ENCODE measurements around the gene OR5I1. TPM values are rescaled to one million over a fixed set of nuclear protein-coding genes. Genes with fewer than 3 reads are reported as not detected.

OR5I1 gene
- total and polyA plus RNA-seq, 2 donors (not counting 1 experiment from before 2014, with no cell fraction given), result not detected

DNA sequence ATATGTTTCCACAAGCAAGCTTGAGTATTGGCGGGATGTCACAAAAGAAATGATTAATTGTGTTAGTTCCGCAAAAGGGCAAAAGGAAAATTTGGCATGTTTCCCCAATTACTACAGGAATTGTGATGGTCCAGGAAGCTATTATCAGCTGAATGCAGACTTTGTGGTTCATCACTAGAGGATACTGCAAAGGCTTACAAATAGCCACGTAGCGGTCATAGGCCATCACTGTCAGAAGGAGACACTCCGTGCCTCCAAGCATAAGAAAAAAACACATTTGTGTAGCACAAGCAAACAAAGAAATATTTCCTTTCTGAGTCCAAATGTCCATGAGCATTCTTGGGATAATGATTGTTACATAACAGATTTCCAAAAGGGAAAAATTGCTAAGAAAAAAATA lies 31.7 kb upstream of the OR5I1 start:
- no peak overlapping the region for H3K4me2 ChIP-seq (ENCODE audit: extremely low read depth, insufficient read depth, low read length)
- no peak for DNase-seq (ENCODE audit: low read depth in 2 of 2)
- no peaks in the 10 kb centered on the region for H3K79me2 ChIP-seq (ENCODE audit: control insufficient read depth, insufficient read depth, low read length)
- H3K27me3 ChIP-seq (ENCODE audit: control insufficient read depth, insufficient read depth, low read length), result no peaks in the 10 kb centered on the region
- TF ChIP-seq, protein P1, sequence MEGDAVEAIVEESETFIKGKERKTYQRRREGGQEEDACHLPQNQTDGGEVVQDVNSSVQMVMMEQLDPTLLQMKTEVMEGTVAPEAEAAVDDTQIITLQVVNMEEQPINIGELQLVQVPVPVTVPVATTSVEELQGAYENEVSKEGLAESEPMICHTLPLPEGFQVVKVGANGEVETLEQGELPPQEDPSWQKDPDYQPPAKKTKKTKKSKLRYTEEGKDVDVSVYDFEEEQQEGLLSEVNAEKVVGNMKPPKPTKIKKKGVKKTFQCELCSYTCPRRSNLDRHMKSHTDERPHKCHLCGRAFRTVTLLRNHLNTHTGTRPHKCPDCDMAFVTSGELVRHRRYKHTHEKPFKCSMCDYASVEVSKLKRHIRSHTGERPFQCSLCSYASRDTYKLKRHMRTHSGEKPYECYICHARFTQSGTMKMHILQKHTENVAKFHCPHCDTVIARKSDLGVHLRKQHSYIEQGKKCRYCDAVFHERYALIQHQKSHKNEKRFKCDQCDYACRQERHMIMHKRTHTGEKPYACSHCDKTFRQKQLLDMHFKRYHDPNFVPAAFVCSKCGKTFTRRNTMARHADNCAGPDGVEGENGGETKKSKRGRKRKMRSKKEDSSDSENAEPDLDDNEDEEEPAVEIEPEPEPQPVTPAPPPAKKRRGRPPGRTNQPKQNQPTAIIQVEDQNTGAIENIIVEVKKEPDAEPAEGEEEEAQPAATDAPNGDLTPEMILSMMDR (conservative IDR thresholded peaks at IDR 0.05 in 1 of 2, IDR thresholded peaks at IDR 0.05 in 1 of 2; ENCODE audit: low read depth in 1 of 2, low read length in 2 of 2), result no peak
- TF ChIP-seq EZH2 (IDR thresholded peaks at IDR 0.05; ENCODE audit: low read length, missing control alignments), result no peak
- no peak overlapping the region for H3K9ac ChIP-seq (ENCODE audit: insufficient read depth, low read length)
- no peaks in the 10 kb centered on the region for H3K9me3 ChIP-seq (ENCODE audit: control insufficient read depth, insufficient read depth, low read depth, low read length)
- no peak overlapping the region for H3K27ac ChIP-seq (ENCODE audit: insufficient read depth, low read length)
- H4K20me1 ChIP-seq (ENCODE audit: control insufficient read depth, extremely low read depth, insufficient read depth, low read length), result no peaks in the 10 kb centered on the region
- no peaks in the 10 kb centered on the region for H3K36me3 ChIP-seq (ENCODE audit: control insufficient read depth, insufficient read depth, low read length)
- no peaks in the 10 kb centered on the region for H3K4me1 ChIP-seq (ENCODE audit: control insufficient read depth, extremely low read depth, insufficient read depth, low read length)
- no peak overlapping the region for H3K4me3 ChIP-seq (replicated peaks in 1 of 4; ENCODE audit: control extremely low read depth in 1 of 4, insufficient read depth in 1 of 4, low read depth in 3 of 4, low read length in 4 of 4)
- no peak overlapping the region for H2AFZ ChIP-seq (ENCODE audit: low read length)

DNA sequence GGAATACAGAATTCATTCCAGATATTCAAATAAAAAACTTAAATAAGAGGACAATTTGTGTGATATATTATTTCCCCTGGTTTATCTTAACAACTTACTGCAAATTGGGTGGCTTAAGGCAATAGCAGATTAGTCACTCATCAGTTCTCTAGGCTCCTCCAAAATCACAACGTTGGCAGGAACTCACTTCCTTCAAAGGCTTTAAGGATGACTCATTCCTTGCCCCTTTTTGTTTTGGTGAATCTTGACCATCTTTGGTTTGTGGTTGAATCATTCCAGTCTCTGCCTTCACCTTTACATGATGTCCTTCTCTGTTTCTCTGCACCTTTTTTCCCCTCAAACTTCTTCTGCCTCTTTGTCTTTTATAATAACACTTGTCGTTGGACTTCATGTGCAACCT lies 30.2 kb upstream of the OR5I1 start:
- Histone ChIP-seq H4K20me1 (ENCODE audit: control insufficient read depth, extremely low read depth, insufficient read depth, low read length) (no peaks in the 10 kb centered on the region), H3K9me3 (ENCODE audit: control insufficient read depth, insufficient read depth, low read depth, low read length) (no peaks in the 10 kb centered on the region), H3K4me2 (ENCODE audit: extremely low read depth, insufficient read depth, low read length) (no peak overlapping the region), H3K4me1 (ENCODE audit: control insufficient read depth, extremely low read depth, insufficient read depth, low read length) (no peaks in the 10 kb centered on the region), H3K27ac (ENCODE audit: insufficient read depth, low read length) (no peak overlapping the region), H3K27me3 (ENCODE audit: control insufficient read depth, insufficient read depth, low read length) (no peaks in the 10 kb centered on the region), H2AFZ (ENCODE audit: low read length) (no peak overlapping the region), H3K36me3 (ENCODE audit: control insufficient read depth, insufficient read depth, low read length) (no peaks in the 10 kb centered on the region), H3K4me3 (replicated peaks in 1 of 4; ENCODE audit: control extremely low read depth in 1 of 4, insufficient read depth in 1 of 4, low read depth in 3 of 4, low read length in 4 of 4) (no peak overlapping the region), H3K79me2 (ENCODE audit: control insufficient read depth, insufficient read depth, low read length) (no peaks in the 10 kb centered on the region), H3K9ac (ENCODE audit: insufficient read depth, low read length) (no peak overlapping the region)
- no peak for TF ChIP-seq EZH2 (IDR thresholded peaks at IDR 0.05; ENCODE audit: low read length, missing control alignments)
- TF ChIP-seq, protein P1 (conservative IDR thresholded peaks at IDR 0.05 in 1 of 2, IDR thresholded peaks at IDR 0.05 in 1 of 2; ENCODE audit: low read depth in 1 of 2, low read length in 2 of 2), result no peak
- no peak for DNase-seq (ENCODE audit: low read depth in 2 of 2)

GRCh38 chr11:55956521-55956920 lies 20.3 kb upstream of the OR5I1 start:
- Histone ChIP-seq H3K4me2 (ENCODE audit: extremely low read depth, insufficient read depth, low read length) (no peak overlapping the region), H3K27me3 (ENCODE audit: control insufficient read depth, insufficient read depth, low read length) (no peaks in the 10 kb centered on the region), H3K4me1 (ENCODE audit: control insufficient read depth, extremely low read depth, insufficient read depth, low read length) (no peaks in the 10 kb centered on the region), H3K27ac (ENCODE audit: insufficient read depth, low read length) (no peak overlapping the region), H3K9me3 (ENCODE audit: control insufficient read depth, insufficient read depth, low read depth, low read length) (no peaks in the 10 kb centered on the region), H3K36me3 (ENCODE audit: control insufficient read depth, insufficient read depth, low read length) (no peaks in the 10 kb centered on the region), H4K20me1 (ENCODE audit: control insufficient read depth, extremely low read depth, insufficient read depth, low read length) (no peaks in the 10 kb centered on the region), H3K79me2 (ENCODE audit: control insufficient read depth, insufficient read depth, low read length) (no peaks in the 10 kb centered on the region), H2AFZ (ENCODE audit: low read length) (no peak overlapping the region), H3K9ac (ENCODE audit: insufficient read depth, low read length) (no peak overlapping the region), H3K4me3 (replicated peaks in 1 of 4; ENCODE audit: control extremely low read depth in 1 of 4, insufficient read depth in 1 of 4, low read depth in 3 of 4, low read length in 4 of 4) (no peak overlapping the region)
- TF ChIP-seq, protein P1 (conservative IDR thresholded peaks at IDR 0.05 in 1 of 2, IDR thresholded peaks at IDR 0.05 in 1 of 2; ENCODE audit: low read depth in 1 of 2, low read length in 2 of 2), result no peak
- TF ChIP-seq EZH2 (IDR thresholded peaks at IDR 0.05; ENCODE audit: low read length, missing control alignments), result no peak
- no peak for DNase-seq (ENCODE audit: low read depth in 2 of 2)

All from fibroblast of lung (primary cell).